AG04449 (cell line): ENCODE data around the gene SLC6A16.

Experiments
- CTCF ChIA-PET: fragments of 350-600 bp; formaldehyde crosslinking; extraction: SDS; loops from one replicate; lab custom pipeline; 2021; ENCODE audit warnings: antibody characterized with exemption; lab: Yijun Ruan, JAX
- POLR2A ChIA-PET: fragments of 400-600, 350-600 bp; formaldehyde crosslinking; extraction: SDS; loops from one replicate; lab custom pipeline; 2020; ENCODE audit warnings: antibody characterized with exemption, inconsistent platforms; lab: Yijun Ruan, JAX
- DNase-seq: peaks from one replicate; pipeline ENCODE4 v3.0.0-alpha.2; 2010; ENCODE audit warnings: low read depth, low spot score
- H3K4me3 ChIP-seq: 2 replicates; pipeline ENCODE4 v1.5.1; 2011; ENCODE audit warnings: low read depth, mild to moderate bottlenecking, control low read depth, low read length
- CTCF ChIP-seq: IDR thresholded peaks from one replicate; pipeline ENCODE4 v1.5.1; 2011; ENCODE audit warnings: mild to moderate bottlenecking, moderate library complexity, low read length, control low read depth, inconsistent platforms; ENCODE audit not compliant: insufficient read depth; ENCODE audit errors: missing control alignments

The SLC6A16 gene

GRCh38 chr19:49357186-49357585 lies 32.2 kb upstream of the SLC6A16 start:
- CTCF ChIA-PET, result no interaction called here
- no peak overlapping the region for H3K4me3 ChIP-seq
- POLR2A ChIA-PET, result no interaction called here
- DNase-seq, result no peak
- TF ChIP-seq CTCF, result no peak

- H3K4me3 ChIP-seq, result no peak overlapping the region
- POLR2A ChIA-PET, result no interaction called here
- DNase-seq, result no peak
- no peak for TF ChIP-seq CTCF
- CTCF ChIA-PET, result no interaction called here
Measured at GRCh38 chr19:49356382-49356781, 31.4 kb upstream of the SLC6A16 start.

GRCh38 chr19:49355909-49356353 lies 30.9 kb upstream of the SLC6A16 start:
- DNase-seq, result no peak
- no peak for TF ChIP-seq CTCF
- ChIA-PET POLR2A (no interaction called here), CTCF (no interaction called here)
- H3K4me3 ChIP-seq, result no peak overlapping the region

- DNase-seq, result no peak
- H3K4me3 ChIP-seq, result no peak overlapping the region
- POLR2A ChIA-PET, result no interaction called here
- TF ChIP-seq CTCF, result no peak
- CTCF ChIA-PET, result interaction anchor here (1.8 to 1.9 kb wide), 2 partner anchors 9 to 11 kb away, joined by 4 to 6 read pairs; no protein-coding TSS in a partner anchor
Measured at GRCh38 chr19:49349567-49349966, 24.6 kb upstream of the SLC6A16 start.

- CTCF ChIA-PET, result interaction anchor here (0.7 to 1.9 kb wide), 10 partner anchors 9 to 123 kb away, joined by 3 to 9 read pairs (median 4); partner anchors contain the start of gene TEAD2
- H3K4me3 ChIP-seq, result no peak overlapping the region
Measured at GRCh38 chr19:49348305-49349189, 23.6 kb upstream of the SLC6A16 start.

More at GRCh38 chr19:49348305-49349189, 23.6 kb upstream of the SLC6A16 start:
- POLR2A ChIA-PET, result no interaction called here
- DNase-seq, result no peak
- TF ChIP-seq CTCF, result no peak
